Keratinocyte (primary cell): ENCODE results near the gene DGKD. TPM values are rescaled to one million over a fixed set of nuclear protein-coding genes. Genes with fewer than 3 reads are reported as not detected.

Experiments used
- DNase-seq: peaks from one replicate; pipeline ENCODE4 v3.0.0-alpha.2; 2011; ENCODE audit warnings: low read depth, missing footprints, low spot score
- FAIRE-seq: peaks from 2 replicates; lab custom pipeline; 2011; peaks lifted over from hg19 to GRCh38; lab: Jason Lieb, UNC
- H2AFZ ChIP-seq: 2 replicates; pipeline ENCODE4 v1.6.0; 2012; ENCODE audit warnings: low read length, control low read depth, inconsistent platforms; ENCODE audit not compliant: control insufficient read depth
- H3K27ac ChIP-seq: 2 replicates; pipeline ENCODE4 v1.5.1; 2011; ENCODE audit warnings: low read length; ENCODE audit not compliant: control insufficient read depth, insufficient read depth
- H3K27me3 ChIP-seq: 3 replicates; pipeline ENCODE4 v1.6.0; 2011; ENCODE audit warnings: low read length; ENCODE audit not compliant: control insufficient read depth, insufficient read depth; ENCODE audit errors: extremely low read depth
- H3K36me3 ChIP-seq, 2 experiments: 2 replicates in 1 of 2; 3 replicates in 1 of 2; pipeline ENCODE4 v1.5.1; 2011; ENCODE audit warnings: low read length in 2 of 2, mild to moderate bottlenecking in 1 of 2; ENCODE audit not compliant: control insufficient read depth in 2 of 2, insufficient read depth in 2 of 2; ENCODE audit errors: extremely low read depth in 1 of 2
- H3K4me1 ChIP-seq: 3 replicates; pipeline ENCODE4 v1.5.1; 2011; ENCODE audit warnings: low read length; ENCODE audit not compliant: control insufficient read depth, insufficient read depth; ENCODE audit errors: extremely low read depth
- H3K4me2 ChIP-seq: 3 replicates; pipeline ENCODE4 v1.6.0; 2011; ENCODE audit warnings: low read depth, low read length; ENCODE audit not compliant: control insufficient read depth, insufficient read depth; ENCODE audit errors: extremely low read depth
- H3K4me3 ChIP-seq, 3 experiments: fragments of 200-600 bp in 1 of 3; sonication (generic) in 1 of 3; 2 replicates in 2 of 3; 3 replicates in 1 of 3; pipeline ENCODE4 v1.5.1; 2011 to 2016; ENCODE audit warnings: low read length in 3 of 3, mild to moderate bottlenecking in 3 of 3, control low read depth in 2 of 3, inconsistent platforms in 1 of 3, low read depth in 1 of 3, mixed read lengths in 1 of 3, mixed run types in 1 of 3, moderate library complexity in 1 of 3; ENCODE audit not compliant: control insufficient read depth in 2 of 3, insufficient read depth in 2 of 3; ENCODE audit errors: extremely low read depth in 1 of 3
- H3K79me2 ChIP-seq: 2 replicates; pipeline ENCODE4 v1.6.0; 2012; ENCODE audit warnings: low read length; ENCODE audit not compliant: control insufficient read depth, insufficient read depth
- H3K9ac ChIP-seq: 3 replicates; pipeline ENCODE4 v1.6.0; 2011; ENCODE audit warnings: low read length; ENCODE audit not compliant: control insufficient read depth, insufficient read depth; ENCODE audit errors: extremely low read depth
- H3K9me1 ChIP-seq: 3 replicates; pipeline ENCODE4 v1.6.0; 2011; ENCODE audit warnings: low read length; ENCODE audit not compliant: control insufficient read depth, insufficient read depth; ENCODE audit errors: extremely low read depth
- H3K9me3 ChIP-seq: 2 replicates; pipeline ENCODE4 v1.5.1; 2012; ENCODE audit warnings: low read depth, low read length; ENCODE audit not compliant: control insufficient read depth
- H4K20me1 ChIP-seq: 3 replicates; pipeline ENCODE4 v1.6.0; 2011; ENCODE audit warnings: low read length; ENCODE audit not compliant: control insufficient read depth, insufficient read depth; ENCODE audit errors: extremely low read depth
- CTCF ChIP-seq, 3 experiments: IDR thresholded peaks in 1 of 3; conservative IDR thresholded peaks in 1 of 3; optimal IDR thresholded peaks in 1 of 3; 2 replicates in 2 of 3; 3 replicates in 1 of 3; pipeline versions ENCODE3 to v1.5.1; 2011; ENCODE audit warnings: low read length in 3 of 3, mild to moderate bottlenecking in 3 of 3, moderate library complexity in 2 of 3, control low read depth in 1 of 3, inconsistent platforms in 1 of 3; ENCODE audit not compliant: insufficient read depth in 2 of 3; ENCODE audit errors: extremely low read depth in 1 of 3
- EZH2 ChIP-seq: IDR thresholded peaks from one replicate; pipeline ENCODE4 v1.6.1; 2012; ENCODE audit warnings: inconsistent platforms, mild to moderate bottlenecking, low read length, moderate library complexity
- dilution Hi-C: fragments of 300-500 bp; cut with MboI; formaldehyde crosslinking; loops from one replicate; pipeline ENCODE4 v1.7.0; 2020; ENCODE audit warnings: low sequenced_read_pairs; ENCODE audit not compliant: extremely low pct_ligation_motif_present
- polyA plus RNA-seq, 5 experiments: library from polyadenylated mRNA; depleted of rRNA in 3 of 5; stranded (reverse) in 3 of 5; stranded (forward) in 1 of 5; unstranded in 1 of 5; fragments of >200 nt; gene quantifications; 1 replicate in 1 of 5; 2 replicates in 3 of 5; 3 replicates in 1 of 5; pipeline versions ENCODE4 v1.2.1 to v1.2.3, GENCODE V29; 2011 to 2012; ENCODE audit warnings: missing spikeins in 2 of 5, low read depth in 1 of 5, low replicate concordance in 1 of 5

DGKD gene
- polyA plus RNA-seq, 1 donor (not counting 4 experiments of a cell fraction or from before 2014, with no cell fraction given) = 6.1 TPM

DNA sequence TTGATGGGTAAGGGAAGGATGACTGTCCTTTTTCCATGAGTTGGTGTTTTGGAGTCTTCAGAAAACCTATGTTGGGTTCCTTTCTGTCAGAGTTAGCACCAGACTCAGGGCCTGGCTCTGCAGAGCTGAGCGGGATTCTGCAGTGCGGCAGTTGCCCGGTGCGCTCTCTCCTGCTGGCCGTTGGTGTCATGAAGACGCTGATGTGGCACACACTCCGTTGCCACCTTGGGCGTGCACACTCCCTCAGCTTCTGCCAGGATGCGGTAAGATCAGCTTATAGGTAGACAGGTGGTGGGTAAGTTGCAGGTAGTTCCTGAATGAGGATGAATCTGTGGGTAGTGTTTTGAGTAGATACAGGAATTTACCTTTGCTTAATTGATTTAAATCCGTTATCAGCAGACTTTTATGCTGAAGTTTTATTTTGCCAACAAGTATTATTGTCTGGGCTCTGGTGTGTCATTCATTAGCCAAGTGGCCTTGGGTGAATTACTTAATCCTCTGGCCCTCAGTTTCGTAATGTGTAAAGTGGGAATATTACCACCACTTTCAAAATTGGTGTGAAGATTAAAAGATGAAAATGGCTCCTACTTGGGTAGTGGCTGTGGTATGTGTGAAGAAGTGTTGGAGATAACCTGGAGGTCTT lies 26.8 kb downstream of the DGKD start:
- Histone ChIP-seq H3K9ac (no peak overlapping the region), H3K4me1 (peaks cover 10% of the 10 kb centered on the region), H3K27ac (no peak overlapping the region), H2AFZ (no peak overlapping the region), H3K4me2 (no peak overlapping the region), H3K79me2 (peaks cover 2% of the 10 kb centered on the region), H3K36me3 (no peaks in the 10 kb centered on the region), H4K20me1 (peaks cover 3% of the 10 kb centered on the region), H3K9me1 (no peaks in the 10 kb centered on the region), H3K27me3 (no peaks in the 10 kb centered on the region), H3K4me3 (no peak overlapping the region), H3K9me3 (no peaks in the 10 kb centered on the region)
- DNase-seq (no peak), FAIRE-seq (no peak)
- TF ChIP-seq EZH2 (no peak), CTCF (optimal IDR thresholded peaks at IDR 0.05 in 1 of 3, IDR thresholded peaks at IDR 0.05 in 1 of 3, conservative IDR thresholded peaks at IDR 0.05 in 1 of 3; ENCODE audit: extremely low read depth in 1 of 3, insufficient read depth in 2 of 3, low read length in 3 of 3) (no peak)
- dilution Hi-C loops = no loop called here

GRCh38 chr2:233381638-233381995 lies 27.3 kb downstream of the DGKD start:
- Histone ChIP-seq H3K27ac (no peak overlapping the region), H3K4me2 (no peak overlapping the region)

More at GRCh38 chr2:233381638-233381995, 27.3 kb downstream of the DGKD start:
- H3K4me3 ChIP-seq = no peak overlapping the region
- H3K36me3 ChIP-seq = no peaks in the 10 kb centered on the region
- no peak overlapping the region for H2AFZ ChIP-seq
- H3K4me1 ChIP-seq = peaks cover 15% of the 10 kb centered on the region
- H3K9me3 ChIP-seq = no peaks in the 10 kb centered on the region
- peaks cover 2% of the 10 kb centered on the region for H3K79me2 ChIP-seq
- H3K27me3 ChIP-seq = no peaks in the 10 kb centered on the region
- dilution Hi-C loops = no loop called here
- no peak overlapping the region for H3K9ac ChIP-seq
- DNase-seq = no peak
- no peak for FAIRE-seq
- peaks cover 3% of the 10 kb centered on the region for H4K20me1 ChIP-seq
- H3K9me1 ChIP-seq = no peaks in the 10 kb centered on the region
- TF ChIP-seq EZH2 = no peak
- TF ChIP-seq CTCF (optimal IDR thresholded peaks at IDR 0.05 in 1 of 3, IDR thresholded peaks at IDR 0.05 in 1 of 3, conservative IDR thresholded peaks at IDR 0.05 in 1 of 3; ENCODE audit: extremely low read depth in 1 of 3, insufficient read depth in 2 of 3, low read length in 3 of 3) = no peak
